Non-pigmented ciliary epithelial cell (primary cell): ENCODE measurements around the gene TMEM229B.

Source experiments
- DNase-seq: peaks from one replicate; pipeline ENCODE4 v3.0.0-alpha.2; 2010; ENCODE audit warnings: low read depth

TMEM229B gene

DNA sequence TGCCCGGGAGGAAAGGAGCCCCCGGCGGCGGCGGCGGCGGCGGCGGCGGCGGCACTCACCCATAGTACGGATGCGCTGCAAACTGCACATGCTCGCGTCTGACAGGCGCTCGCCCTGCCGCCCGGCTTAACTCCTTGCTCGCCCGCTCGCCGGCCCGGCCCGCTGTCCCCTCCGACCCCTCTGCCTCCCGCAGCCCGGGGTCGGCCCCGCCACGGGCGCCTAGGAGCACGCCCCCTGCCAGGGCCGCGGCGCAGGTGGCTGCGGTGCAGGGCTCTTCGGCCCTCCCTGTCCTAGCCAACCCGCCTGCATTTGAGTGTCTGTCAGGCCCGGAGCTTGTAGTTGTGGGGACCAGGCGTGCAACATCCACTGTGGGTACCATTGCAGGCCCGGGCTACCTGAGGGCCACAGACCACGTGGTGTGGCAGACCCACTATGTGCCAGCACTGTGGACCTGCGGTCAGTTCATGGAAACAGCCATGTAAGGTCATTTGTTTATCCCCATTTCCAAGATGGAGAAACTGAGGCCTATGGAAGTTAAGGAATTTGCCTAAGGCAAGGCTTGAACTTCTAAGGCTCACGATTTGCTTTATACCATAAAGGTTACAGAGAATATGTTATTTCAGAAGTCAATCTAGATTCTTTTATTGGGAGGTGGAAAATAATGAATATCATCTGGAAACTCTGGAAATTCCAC, 27.0 kb upstream of the TMEM229B start:
- no peak for DNase-seq

- no peak for DNase-seq
These were observed 26.3 kb upstream of the TMEM229B start for GRCh38 chr14:67514650-67515385.

GRCh38 chr14:67514203-67514607, 25.7 kb upstream of the TMEM229B start:
- DNase-seq: no peak

DNA sequence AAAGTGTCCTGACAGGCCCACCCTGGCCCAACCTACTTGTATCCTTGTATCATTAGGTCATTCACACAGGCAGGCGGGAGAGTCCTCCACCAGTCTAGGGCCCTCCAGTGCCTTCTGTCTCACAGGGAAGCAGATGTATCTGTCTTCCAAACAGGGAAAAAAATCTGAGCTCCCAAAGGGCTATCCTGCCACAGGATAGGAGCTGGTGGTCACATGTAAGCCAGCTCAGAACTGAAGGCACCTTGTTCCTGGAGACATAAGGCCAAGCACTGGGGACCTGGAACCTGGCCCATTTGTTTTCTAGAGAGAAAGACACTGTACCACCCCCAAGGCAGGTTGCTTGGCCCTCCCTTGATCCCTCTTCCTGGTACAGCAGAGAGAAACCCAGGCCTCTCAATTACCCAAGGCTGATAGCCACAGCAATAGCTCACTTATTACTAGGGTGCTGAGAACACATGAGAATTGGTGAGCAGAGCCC, 25.1 kb upstream of the TMEM229B start:
- no peak for DNase-seq

DNA sequence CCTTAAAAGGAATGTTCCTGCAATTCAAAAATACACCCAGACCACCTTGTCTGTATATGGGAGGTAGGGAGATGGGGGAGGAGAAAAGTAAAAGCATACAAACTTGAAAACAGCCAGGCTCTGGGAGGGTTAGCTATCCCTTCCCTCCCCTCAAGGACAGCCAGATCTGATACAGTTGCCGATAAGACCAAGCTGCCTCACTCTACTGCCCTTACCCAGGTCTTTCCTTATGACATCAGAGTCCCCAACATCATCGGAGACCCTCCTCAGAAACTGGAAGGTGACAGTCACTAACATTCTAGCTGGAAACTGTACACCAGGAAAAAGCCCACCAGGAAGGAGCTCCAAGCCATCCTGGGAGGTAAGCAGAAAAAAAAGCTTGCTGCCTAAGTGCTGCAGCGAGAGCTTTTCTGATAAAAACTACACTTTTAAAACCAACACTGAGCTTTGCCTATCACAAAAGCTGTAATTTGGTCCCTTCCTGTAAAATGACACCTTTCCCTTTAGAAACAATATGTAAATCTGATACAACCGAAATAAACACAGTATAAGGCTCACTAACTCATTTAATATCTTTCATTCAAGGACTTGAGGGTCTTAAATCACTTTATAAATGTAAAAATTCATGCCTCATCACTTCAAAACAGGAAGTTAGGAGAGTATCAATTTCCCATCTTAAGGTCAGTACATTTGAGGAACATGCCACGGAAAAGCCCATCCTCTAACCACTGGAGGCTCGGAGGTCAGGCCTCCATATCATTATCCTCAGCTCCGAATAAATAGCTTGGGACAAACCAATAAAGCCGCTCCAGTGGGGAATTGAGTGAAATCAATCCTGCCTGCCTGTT, 24.2 kb upstream of the TMEM229B start:
- DNase-seq: no peak

GRCh38 chr14:67510836-67511235, 22.3 kb upstream of the TMEM229B start:
- no peak for DNase-seq

DNA sequence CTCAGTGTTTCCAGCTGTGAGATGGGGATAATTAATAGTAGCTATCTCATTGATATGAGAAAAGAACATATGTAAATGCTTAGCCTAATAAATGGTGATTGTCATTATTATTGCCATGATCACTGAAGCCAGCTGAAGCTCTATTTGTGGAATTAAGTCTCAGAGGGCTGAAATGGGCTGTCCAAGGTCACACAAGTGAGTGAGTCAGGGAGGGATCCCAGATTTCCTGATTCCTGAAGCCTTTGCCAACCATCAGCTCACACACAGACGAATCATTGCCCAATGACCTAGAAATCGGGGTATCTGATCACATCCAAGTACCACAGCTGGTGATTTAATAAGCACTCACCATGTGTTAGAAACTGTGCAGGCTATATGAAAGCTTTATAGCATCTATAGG, 21.6 kb upstream of the TMEM229B start:
- no peak for DNase-seq

DNA sequence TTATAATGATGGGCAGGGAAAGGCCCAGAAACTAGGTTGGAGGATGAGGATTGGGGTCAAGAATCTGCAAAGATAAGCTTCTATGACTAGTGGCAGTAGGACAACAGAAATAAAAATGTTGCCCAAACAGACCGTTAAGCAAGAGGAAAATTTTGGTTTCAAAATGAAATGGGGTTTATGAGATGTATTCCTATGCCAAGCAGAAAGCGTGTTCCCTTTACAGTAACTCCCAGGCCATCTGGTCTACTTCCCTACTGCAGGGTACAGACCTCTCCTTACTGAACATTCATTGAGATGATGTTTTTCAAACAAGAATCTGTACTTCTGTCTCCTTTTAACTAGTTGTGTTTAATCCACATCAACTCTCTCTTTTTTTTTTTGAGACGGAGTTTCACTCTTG, 20.4 kb upstream of the TMEM229B start:
- DNase-seq: no peak

DNA sequence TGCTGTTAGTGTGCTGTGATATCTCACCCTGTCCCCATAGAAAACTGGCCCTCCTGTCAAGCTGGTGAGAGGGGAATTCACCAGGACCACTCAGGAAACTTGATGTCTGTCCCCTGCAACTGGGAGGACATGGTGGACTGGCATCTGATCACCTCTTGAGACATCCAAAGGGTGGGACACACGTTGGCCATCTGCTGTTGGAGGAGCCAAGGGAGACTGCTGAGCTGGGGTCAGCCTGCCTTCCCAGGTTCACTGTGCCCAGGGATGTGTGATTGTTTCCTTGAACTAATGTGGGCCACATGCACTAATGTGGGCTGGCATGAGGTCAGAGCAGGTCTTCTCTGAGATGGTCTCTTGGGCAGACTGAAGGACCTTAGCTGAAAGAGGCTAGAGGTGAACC, 16.7 kb upstream of the TMEM229B start:
- no peak for DNase-seq

DNA sequence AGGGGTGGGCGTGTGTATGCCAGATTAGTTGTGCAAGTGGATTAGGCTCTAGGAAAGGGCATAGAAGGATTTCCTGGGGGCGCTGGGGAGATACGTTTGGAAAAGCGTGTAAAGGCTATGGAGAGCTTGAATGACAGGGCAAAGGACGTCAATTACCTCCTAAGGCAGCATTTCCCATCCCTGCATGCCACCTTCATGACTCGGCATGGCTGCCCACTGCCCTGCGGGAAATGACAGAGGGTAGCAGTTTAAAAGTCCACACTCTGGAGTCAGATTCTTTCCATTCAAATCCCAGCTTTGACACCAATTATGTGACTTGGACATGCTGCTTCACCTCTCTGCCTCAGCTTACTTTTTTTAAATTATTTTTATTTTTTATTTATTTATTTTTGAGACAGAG, 14.8 kb upstream of the TMEM229B start:
- DNase-seq: no peak

GRCh38 chr14:67502867-67503266, 14.3 kb upstream of the TMEM229B start:
- no peak for DNase-seq

GRCh38 chr14:67501670-67502069, 13.1 kb upstream of the TMEM229B start:
- no peak for DNase-seq

DNA sequence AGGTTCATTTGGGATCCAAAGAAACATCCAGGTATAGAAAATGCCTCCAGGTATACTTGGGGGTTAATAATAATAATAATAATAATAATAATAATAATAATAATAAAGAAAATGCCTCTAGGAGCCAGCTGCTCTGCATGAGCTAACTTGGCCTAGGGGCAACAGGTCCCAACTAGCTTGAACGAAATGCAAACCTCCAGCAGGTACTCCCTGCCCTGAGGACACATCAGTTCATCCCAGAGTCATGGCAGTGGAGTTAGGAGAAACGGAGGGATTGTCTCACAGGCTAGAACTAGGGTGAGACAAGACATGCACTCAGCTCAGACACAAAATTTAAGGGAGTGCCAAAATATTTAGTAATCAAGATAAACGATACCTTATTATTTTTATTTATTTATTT, 12.5 kb upstream of the TMEM229B start:
- no peak for DNase-seq

DNA sequence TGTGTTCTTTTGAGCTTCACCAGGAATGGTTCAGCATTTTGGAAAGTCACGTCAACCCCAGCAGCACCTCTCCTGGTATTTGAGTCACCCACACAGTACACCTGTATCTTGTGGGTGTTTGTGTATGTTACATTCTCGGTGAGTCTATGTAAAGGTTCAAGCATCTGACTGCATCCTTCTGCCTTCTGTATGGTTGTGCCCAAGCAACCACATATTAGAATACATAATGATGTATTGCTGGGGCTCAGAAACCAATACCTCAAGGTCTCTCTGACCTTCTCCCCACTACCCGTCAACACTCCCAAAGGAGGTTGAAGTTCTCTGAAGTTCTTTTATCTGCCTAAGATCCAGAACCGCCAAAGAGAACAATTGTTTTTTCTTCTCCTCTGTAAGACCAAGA, 9.2 kb upstream of the TMEM229B start:
- DNase-seq: no peak

DNA sequence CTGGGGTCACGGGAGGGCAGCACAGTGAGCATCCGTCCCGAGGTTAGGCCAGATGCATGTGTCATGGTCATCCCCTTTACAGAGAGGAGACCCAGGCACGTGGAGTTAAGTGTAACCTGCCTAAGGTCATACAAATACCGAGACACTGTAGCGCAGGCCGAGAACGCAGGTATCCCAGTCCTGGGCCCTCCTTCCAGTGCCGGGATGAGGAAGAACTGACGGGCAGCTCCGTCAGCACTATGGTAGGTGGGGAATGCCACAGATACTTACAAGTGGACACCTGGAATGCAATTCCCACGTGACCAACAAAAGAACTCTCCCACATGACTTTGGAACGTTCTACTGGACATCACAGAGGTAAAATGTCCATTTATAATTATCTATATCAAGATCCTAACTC, 8.7 kb upstream of the TMEM229B start:
- DNase-seq: no peak

DNA sequence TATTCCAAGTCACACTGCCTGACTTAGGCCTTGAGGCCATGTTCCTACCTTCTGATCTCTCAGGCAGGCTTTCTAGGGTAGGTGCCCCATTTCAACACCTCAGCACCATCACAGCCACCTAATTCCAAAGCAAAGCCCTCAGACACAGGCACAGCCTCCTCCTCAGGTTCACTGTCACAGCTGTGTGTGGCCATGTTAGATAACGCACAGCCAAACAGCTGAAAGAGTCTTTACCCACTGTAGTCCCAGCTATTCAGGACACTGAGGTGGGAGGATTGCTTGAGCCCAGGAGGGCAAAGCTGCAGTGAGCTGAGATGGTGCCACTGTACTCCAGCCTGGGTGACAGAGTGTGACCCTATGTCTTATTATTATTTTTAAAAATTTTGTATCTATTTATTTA, 7.3 kb upstream of the TMEM229B start:
- DNase-seq: no peak

GRCh38 chr14:67493092-67493717, 4.7 kb upstream of the TMEM229B start:
- no peak for DNase-seq

DNA sequence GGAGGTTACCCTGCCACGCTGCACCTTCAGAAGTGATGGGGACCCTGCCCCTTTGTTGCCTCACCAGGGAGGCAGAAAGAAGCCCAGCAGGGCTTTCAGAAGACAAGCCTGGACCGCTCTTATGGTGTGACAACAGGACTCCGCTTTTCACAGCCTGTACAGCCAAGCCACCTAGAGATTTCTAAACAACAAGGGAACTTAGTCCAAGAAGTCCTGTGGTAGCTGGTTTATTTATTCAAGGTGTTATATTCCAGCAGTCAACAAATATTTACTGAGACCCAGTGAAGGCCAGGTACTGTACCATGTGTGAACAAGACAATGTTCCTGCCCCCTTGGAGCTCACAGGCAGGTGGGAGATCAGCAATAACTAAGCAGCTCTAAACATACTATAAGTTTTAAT, 4.0 kb upstream of the TMEM229B start:
- no peak for DNase-seq

GRCh38 chr14:67491741-67492507, 3.4 kb upstream of the TMEM229B start:
- DNase-seq: no peak

DNA sequence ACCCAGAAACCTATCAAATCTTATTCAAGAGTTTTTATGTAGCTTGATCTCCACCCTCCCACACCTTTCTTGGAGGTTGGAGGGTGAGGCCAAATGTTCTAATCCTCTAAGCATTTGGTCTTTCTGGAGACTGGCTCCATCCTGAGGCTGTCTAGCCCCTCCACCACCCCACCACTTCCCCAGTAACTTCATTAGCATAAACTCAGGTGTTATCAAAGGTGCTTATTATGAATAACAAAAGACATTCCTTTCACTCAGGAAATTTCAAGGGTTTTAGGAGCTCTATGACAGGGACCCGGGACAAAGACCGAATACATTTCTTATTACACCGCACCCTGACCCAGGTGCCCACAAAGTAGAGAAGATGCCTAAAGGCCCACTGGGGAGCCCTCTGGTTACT, 2.8 kb upstream of the TMEM229B start:
- no peak for DNase-seq

- no peak for DNase-seq
These were observed 1.7 kb upstream of the TMEM229B start for GRCh38 chr14:67490196-67490595.

DNA sequence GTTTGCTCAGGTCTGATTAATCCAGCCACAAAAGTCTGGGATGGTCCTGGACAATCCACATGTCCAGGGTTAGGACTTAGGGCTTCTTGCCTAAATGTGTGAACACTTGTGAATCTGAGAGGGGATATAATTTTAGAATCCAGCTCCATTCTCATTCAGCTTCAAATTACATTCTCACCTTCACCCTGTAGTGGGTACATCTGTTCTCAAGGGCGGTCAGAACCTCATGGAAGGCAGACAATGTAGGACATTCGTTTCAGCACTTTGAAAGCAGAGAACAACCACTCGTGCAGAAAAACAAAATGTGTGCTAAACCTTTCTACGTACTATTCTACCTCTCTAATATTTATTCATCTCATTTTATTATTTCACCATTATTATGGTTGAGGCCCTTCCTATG, 1.2 kb downstream of the TMEM229B start:
- no peak for DNase-seq
